Stimulated activated CD8-positive, alpha-beta memory T cell treated with anti-CD3 and anti-CD28 coated beads, Interleukin-15, amount 100 ng/mL, for 4 hours (primary cell): ENCODE results near the gene CDH23.

ENCODE experiments used
- DNase-seq, 2 donors: peaks; one replicate each; pipeline ENCODE4 v3.0.0-alpha.2; 2020; ENCODE audit warnings: low read depth in 2 of 2

The CDH23 gene

DNA sequence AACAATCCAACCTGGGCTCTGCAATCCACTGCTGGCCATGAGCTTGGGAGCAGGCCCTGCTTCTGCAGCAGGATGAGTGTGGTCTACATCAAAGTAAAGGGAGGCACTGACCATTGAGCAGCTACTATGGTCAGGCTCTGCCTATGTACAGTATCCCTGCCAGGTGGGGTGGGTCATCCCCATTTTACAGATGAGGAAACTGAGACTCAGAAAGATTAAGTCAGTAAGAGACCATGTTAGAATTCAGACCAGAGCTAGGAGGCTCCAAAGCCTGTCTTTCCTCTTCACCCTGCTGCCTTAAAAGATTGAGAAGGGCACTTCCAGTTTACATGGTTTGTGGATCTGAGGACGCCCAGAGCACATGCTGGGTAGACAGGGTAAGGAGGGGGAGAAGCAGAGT, 27.1 kb upstream of the CDH23 start:
- DNase-seq, result no peak

DNA sequence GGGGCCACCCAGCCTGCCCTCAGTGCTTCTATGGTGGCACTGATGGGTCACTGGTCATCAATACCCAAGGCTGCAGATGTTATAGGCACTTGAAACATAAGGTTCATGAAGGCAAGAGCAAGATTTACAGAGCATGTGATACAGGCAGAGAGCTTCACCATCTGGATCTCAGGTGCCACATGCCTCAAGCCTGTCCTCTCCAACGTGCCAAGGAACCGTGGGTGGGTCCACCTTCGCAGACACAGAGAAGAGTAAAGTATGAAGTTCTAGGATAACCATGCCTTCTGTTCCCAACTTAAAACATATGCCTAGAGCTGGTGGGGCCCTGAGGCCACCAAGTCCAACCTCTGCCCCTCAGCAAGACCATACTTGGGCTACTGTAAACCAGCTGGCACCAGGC, 26.7 kb upstream of the CDH23 start:
- no peak for DNase-seq

DNA sequence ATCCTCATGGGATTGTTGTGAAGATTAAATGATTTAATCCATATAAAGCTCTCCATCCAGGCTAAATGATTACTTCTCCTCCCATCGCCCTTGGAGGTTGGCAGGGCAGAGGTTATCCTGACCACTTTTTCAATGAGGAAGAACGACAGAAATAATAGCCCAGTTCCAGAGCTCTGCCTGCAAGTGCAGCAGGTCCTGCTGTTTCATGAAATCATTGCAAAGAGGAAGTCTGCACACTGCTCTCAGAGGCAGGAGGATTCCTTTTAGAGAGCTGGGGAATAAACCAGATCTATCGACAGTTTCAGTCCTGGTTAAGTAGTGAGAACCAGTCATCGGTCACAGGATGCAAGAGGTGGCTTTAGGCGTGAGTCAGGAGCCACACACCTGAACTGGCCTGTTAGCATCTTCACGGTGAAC, 25.0 kb upstream of the CDH23 start:
- no peak for DNase-seq

DNA sequence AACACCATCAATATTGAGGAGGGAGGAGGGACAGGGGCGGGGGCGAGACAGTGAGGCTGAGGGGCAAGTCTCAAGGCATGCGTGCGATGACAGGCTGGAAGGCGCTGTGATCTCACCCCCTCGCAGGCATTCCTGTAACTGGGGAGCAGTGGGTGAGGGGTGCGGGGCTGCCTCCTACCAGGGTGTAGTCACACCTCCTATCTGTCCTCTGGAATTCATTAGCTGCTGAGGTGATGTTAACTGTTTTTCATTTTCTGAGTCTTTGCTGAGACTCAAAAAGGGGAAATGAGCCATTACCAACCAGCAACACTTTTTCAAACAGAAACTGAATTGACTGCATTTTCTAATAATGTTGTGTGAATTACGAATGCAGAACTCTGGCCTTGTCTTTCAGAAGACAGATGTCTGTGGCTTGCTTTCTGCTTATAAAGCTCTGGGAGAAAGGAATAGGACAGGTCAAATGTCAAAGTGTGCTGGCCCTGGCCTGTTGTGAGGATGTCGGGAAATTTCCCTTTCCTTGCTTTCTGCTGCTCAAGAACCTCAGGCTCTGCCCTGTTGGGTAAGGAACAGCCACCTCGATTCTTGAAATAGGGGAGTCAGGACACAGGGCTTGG, 23.7 kb upstream of the CDH23 start:
- DNase-seq, result no peak

DNA sequence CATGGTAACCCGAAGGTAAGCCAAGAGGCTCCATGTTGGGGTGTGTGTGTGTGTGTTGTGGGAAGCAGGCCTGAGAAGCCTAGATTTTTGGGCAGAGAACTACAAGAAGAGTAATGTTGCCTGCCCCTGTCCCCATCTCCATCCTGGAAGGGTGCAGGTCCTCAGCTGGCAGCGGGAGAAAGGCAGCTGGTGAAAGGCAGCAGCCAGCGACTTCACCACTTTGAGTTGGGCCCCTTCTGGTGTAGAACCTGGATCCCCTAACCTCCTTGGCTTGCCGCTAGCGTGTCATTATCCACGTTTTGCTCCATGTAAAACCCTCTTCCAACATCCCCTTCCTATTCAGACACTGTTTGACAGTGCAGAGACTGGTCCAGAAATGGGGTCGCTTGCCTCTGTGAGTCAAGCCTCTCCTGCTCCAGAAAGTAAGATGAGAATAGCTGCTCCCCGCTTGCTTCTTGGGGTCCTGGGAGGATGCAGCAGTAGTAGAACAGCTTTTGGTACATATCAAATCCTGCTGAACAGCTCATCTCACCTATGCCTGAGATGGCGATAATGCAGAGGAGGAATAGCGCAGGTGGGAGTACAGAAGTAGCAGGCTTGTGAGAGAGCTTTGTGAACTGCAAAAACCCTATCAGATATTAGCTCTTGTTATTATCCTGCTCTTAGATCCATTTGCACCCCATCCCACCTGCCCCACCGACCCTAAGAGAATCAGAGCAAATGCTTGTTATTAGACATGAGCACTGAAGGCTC, 22.1 kb upstream of the CDH23 start:
- DNase-seq, result no peak

DNA sequence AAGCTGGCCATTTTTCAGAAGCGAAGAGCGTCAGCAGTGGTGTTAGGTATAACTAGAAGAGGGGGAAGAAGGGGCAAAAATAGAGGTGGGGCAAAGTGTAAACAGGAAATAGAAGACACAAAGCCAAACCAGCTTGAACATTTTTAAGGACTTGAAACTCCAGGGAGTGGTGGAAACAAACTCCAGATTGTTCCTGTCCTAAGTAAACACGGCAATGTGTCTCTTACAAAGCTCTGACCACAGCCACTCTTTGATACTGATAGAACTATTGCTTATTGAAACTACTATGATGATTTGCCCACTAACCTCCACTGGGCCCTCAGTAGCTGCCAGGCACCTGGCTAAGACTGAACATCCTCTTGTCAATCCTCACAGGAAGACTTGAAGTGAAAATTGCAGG, 20.8 kb upstream of the CDH23 start:
- DNase-seq, result no peak

DNA sequence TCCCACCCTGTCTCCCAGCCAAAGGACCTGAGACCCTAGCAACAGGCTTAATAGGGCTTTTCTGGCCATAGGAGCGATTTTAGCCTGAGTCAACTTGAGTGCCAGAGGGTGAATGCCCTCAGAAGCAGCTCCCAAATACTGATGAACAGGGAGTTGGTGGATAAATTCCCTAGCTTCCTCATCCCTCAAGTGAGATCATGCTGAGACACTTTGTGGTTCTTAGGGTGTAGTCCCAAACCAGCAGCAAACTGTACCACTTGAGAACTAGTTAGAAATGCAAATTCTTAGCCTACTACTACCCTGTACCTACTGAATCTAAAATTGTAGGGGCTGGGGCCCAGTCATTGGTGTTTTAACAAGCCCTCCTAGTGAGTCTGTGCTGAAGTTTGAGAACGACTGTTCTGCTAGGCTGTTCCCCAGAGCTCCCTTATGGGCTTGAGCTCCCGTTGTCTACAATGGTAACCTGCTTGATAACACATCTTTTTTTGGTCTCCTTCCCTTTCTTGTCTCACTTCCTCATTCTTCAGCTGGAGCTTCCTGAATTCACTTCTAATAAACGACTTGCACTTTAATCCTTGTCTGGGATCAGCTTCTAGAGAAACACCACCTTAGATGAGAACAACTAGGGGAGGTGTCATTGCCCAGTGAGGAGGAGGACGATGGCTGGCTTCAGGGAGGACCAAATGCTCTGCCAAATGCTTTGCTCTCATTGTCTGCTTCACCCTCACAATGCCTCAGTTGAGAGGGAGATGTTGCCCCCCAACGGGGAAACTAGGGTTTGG, 18.2 kb upstream of the CDH23 start:
- DNase-seq, result no peak

DNA sequence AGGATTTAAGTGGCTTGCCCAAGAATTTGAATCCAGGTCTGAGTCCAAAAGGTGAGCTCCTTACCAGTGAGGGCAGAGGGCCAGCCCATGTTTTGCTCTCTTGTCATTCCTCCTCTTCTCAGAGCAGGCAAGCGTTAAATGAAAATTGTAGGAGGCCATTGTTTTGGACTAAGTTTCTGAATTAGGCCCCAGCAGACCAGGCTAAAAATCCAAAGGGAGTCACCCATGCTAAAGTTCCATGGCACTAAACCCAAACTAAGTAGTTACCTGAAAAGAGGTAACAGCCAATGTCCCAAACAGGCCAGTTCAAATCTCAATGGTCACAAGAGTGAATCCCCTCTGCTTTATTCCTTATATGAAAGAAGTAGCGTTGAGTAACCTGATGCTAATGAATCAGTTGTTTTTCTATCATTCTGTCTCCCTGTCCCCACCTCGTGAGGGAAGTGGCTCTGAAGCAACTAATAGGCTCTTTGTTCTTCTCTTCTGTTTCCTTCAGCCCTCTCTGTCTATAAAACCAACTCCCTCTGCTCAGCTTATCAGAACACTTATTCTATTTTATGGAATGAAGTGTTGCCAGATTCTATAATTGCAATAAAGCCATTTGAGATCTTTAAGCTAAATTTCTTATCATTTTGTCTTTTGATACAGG, 17.5 kb upstream of the CDH23 start:
- DNase-seq, result no peak

DNA sequence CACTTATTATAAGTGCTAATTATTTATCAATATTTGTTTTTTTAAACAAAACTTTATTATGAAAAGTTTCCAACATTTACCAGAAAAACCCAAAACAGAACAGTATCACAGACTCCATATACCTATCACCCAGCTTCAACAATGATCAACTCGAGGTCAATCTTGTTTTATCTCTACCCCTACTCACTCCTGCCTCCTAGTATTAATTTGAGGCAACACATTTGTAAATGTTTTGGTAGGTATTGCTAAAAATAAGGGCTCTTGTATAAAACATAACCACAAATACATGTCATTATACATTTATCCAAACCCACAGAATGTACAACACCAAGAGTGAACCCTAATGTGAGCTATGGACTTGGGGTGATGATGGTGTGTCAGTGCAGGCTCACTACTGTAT, 15.9 kb upstream of the CDH23 start:
- DNase-seq, result no peak

DNA sequence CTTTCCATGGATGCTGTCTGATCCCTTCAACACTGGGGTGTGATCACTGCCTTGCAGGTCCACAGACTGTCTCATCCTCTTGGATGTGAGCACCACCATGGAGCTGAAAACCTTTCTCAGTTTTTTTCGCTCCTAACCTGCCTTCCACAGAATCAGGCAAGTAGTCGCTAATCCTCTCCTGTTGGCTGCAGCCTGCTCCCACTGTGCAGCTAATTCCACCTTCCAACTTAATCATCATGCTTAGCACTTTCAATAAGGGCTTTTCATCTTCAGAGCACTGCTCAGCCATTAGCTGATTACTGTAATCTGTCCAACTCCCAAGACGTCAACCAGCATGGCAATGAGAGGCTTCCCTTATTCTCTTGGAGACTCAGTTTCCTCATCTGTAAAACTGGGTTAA, 15.1 kb upstream of the CDH23 start:
- no peak for DNase-seq

DNA sequence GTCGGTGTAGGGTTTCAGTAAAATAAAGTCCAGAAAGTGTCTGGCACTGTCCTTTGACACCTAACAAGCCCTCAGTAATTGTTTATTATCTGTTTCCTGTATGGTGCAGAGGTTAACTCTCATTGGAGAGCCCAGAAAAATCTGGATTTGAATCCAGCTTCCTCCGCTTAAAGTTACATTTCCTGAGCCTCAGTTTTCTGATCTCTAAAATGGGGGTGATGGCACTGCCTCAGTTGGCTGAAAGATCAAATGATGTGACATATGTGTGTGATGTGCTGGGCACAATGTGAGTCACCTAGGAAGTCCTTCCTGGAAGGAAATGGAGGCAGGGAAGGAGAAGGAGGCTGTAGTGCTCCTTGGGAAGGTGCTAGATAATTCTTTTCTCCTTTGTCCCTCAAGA, 14.7 kb upstream of the CDH23 start:
- DNase-seq, result no peak

DNA sequence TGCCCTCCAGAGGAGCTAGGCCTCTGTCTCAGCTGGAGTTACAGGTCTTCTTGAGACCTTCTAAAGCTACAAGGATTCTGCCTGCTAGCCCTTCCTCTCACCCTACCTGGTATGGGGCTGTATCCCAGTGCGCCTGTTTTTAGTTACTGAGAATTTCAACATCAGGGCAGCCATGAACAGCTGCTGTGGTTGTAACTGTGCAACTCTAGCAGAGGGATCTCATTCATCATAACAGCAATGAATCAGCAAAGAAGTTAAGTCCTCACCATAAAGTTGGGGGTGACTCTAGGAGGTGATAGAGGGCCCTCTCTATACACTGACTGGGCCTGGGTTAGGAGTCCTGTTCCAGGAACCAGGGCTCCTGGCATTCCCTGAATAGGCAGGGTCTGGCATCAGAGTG, 14.0 kb upstream of the CDH23 start:
- no peak for DNase-seq

DNA sequence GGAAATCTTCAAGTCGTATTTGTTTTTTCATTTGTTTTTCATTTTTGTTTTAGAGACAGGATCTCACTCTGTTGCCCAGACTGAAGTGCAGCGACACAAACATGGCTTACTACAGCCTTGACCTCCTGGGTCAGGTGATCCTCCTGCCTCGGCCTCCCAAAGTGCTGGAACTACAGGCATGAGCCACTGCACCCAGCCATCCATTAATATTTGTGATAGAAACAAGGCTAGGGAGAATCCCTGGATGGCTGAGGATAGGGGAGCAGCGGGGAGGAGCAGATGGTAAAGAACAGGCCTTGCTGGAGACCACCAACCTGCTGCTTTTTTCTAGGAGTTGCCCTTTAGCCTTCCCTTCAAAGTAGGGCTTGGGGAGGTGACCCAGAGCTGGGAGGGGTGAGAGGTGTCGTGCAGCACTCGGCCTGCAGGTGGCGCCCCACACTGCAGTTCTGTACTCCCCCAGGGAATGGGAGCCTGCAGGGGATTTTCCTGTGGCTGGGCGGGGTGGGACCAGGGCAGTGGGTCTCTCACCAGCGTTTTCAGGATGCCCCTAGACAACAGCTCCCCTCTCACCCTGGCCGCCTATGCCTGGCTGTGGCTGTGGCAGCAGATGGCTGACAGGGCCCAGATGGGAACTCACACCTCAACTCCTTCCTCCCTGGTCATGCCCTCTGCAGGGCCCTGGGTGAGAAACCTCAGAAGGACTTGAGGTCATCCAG, 12.6 kb upstream of the CDH23 start:
- DNase-seq, result peak; percentile 32 to 41

DNA sequence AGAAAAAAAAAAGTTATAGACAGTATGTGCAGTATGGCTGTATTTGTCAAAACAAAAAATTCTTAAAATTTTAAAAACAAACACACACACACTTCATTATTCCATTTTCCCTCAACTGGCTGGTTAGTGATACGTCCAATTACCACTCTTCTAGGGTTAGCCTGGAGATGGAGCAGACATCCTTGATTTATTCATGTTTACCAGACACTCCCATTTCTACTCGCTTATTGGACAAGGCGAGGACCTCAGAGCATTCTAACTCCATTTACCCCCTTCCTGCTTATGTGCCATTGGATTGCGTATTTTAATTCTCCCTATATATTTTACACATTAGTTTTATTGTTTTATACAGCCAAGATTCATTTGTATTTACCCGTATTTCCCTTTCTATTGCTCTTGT, 8.5 kb upstream of the CDH23 start:
- no peak for DNase-seq

DNA sequence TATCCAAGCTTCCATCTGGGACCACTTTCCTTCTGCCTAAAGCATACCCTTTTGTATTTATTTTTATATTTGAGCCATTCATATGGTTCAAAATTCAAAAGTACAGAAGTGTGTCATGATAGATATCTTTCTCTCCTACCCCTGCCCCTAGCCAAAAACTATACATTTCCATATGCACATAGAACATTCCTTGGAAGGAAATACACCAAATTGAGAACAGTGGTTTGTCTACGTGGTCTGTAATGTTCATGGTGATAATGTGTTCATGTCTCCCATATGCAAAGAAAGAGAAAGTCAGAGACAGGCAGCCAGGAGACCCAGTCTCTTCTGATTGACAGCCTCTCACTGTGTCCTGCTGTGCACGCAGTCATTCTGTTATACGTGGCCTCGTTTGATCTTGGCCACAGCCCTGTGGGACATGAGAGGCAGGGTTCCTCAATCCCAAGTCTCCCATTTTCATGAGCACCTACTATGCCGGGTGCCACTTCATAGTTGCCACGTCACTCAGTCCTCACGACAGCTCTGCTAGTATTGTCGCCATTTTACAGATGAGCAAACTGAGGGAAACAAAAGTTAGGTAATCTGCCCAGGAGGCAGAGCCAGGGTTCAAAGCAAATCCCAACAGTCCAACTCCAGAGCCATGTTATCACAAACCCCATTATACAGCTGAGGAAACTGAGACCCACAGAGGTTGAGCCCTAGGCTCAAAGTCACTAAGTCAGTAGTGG, 8.0 kb upstream of the CDH23 start:
- no peak for DNase-seq

DNA sequence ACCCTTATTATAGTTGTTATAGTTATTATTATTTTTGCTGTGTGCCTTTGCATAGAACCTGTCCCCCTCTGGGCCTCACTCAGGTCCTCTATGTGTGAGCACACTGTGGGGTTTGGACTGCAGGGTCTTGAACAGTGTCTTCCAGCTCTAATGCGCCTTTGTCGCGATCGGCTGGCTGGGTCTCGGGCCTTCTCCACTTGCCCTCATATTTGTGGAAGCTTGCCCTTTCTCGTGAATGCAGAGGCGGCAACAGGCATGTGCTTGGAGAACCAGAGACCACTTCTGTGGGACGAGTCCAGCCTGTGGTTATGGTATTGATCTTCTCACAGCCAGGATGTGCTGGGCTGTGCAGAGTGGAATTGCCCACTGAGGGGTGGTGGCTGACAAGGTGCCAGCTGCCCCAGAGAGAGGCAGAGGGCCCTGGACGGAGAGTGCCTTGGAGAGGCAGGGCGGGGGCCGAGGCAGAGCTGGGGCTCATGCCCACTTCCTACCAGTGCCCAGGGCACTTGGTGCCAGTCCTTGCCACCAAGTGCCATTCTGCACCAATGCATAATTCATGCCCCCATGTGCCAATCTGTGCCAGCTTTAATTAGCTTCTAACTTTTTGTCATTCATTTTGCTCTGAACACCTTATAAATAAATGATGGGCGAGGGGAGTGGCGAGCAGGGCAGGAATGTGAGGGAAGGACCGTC, 6.8 kb upstream of the CDH23 start:
- no peak for DNase-seq

DNA sequence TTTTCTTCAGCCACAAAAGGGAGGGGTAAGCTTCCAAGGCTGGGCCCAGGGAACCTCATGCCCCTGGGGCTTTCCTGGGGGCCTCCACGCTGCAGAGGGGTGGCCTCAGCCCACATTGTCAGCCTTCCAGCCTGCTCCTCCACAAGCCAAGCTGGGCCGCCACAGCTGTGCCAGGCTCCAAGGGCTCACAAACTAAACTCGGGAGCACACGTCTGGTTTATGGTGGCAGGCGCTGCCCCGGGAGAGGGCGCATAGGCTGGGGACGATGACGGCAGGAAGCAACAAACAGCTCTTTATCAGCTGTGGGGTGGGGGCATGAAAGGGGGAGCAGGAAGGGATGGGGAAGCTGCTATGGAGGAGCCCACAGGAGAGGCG, 6.3 kb upstream of the CDH23 start:
- no peak for DNase-seq

DNA sequence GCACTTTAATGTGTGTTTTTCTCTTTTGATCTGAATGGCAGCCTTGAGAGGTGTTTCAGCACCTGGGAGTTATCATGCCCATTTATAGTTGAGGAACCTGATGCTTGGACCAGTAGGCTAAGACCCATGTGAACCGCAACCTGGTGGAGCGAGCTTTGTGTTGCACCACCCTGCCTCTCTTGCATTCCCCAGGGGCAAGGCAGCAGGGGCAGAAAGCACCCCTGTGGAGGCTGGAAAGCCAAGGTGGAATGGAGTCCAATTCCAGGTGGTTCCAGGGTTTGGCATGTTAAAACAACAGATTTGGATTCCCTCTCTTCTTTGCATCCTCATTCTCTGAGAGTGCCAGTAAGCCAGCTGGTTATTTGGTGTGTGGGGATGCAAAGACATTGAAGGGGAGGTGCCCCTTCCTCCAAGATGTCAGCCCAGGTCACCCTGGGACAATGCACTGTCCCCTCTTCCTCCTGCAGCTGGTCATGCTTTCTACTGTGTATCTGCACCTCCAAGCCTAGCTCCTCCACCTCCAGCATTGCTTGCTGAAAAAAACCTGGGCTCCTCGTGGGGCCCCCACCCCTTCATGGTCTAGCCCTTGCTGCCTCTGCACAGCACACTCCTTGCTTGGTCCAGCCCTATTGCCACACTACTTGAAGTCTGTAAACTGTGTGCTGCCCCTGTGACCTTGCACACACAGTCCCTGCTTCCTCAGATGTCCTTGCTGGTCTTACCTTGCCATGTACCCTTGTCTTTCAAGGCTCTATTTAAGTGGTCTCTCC, 5.6 kb upstream of the CDH23 start:
- no peak for DNase-seq

DNA sequence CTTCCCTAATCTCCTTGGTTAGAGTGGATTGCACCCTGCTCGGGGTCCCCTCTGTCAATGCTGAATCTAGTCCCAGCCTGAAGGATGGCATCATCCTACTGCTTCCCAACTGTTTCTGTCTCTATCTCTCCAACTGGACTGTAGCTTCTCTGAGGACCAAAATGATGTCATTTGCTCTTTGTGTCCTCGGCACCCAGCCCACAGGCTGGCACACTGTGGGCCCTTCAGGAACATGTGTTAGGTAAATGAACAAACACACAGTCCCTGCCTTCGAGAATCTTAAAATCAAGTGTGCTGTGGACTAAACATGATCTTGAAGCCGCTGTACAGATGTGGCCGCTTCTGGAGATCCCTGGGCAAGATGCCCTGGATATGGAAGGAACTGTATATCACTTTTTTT, 5.0 kb upstream of the CDH23 start:
- DNase-seq, result no peak

DNA sequence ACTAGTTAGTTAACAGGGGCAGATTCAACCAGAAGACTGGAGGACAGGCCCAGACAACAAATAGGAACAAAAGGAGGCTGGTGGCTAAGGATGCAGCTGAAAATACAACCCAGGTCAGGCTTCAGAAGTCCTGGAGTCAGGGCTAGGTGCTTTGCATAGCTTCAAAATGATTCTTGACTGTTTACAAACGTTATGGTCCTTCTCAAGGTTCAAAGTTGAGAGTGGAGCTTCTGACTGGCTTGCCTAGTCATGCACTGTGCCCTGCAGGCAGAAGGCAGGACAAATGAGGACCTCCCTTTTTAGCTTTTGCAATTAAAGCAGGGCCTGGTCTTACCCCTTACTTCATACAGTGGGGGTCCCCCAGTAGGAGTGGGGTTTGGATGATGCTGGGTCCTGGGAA, 4.4 kb upstream of the CDH23 start:
- DNase-seq, result no peak
